ENCODE results near the gene THSD7A.

The THSD7A gene

DNA sequence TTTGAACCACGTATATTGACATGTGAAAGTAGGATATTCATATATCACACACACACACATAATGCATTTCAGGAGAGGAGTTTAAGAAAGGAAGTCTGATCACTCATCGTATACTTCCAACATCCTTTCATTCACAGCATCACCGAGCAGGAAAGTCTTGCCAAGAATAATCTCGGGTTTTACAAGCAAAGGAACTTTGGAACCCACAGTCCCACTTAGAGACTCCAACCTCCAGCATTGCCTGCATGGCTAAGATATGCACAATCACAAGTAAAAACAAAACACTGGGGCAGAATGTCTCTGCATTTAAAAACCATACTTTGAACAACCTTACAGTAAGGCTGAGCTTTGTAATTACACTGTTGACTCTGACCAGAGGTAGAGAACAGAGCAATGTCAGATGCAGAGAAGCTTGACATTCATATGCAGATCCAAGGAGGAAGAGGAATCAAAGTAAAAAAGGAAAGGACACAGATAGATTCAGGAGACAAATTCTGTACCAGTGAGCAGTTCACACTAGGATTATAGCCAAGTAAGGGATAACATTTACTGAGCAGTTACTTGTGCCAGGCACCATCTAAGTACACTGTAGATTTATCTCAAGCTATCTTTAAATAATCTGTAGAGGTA, 14.8 kb downstream of the THSD7A start:
- Histone ChIP-seq H3K27ac (ENCODE audit: low read depth, low read length) (no peak overlapping the region), H3K4me3 (ENCODE audit: low read depth, low read length) (no peak overlapping the region), H3K4me1 (ENCODE audit: control insufficient read depth, insufficient read depth, low read length, unreplicated experiment) (no peaks in the 10 kb centered on the region), H3K36me3 (ENCODE audit: insufficient read depth, low read length) (no peaks in the 10 kb centered on the region), H2AFZ (ENCODE audit: low read length, unreplicated experiment) (no peak overlapping the region), H3K79me2 (ENCODE audit: control insufficient read depth, insufficient read depth, low read length, unreplicated experiment) (no peaks in the 10 kb centered on the region), H3K27me3 (ENCODE audit: insufficient read depth, low read length) (peaks cover 12% of the 10 kb centered on the region; the same call in 1 of the 2 replicates)

DNA sequence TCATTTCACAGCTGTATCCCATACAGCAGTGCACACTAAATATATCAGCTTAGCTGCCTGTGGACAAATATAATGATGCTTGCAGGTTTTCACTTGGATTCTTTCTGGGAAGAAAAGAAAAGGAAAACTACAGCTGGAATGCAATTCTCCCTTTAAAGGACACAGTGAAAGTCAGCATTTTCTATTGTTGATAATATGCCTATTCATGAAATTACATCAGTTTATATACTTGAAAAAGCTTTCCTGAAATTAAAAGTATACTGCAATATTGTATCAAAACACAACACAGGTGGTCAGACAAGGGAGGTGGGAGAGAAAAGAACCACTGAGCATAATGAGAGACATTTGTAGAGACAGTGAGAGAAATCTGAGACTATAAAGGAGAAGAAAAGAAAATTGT, 20.3 kb downstream of the THSD7A start:
- Histone ChIP-seq H3K36me3 (ENCODE audit: insufficient read depth, low read length) (no peaks in the 10 kb centered on the region), H3K4me1 (ENCODE audit: control insufficient read depth, insufficient read depth, low read length, unreplicated experiment) (no peaks in the 10 kb centered on the region), H3K4me3 (ENCODE audit: low read depth, low read length) (no peak overlapping the region), H3K27me3 (ENCODE audit: insufficient read depth, low read length) (0 out of 2 replicates have a peak, but pooled peaks cover 5% of the 10 kb centered on the region), H2AFZ (ENCODE audit: low read length, unreplicated experiment) (no peak overlapping the region), H3K79me2 (ENCODE audit: control insufficient read depth, insufficient read depth, low read length, unreplicated experiment) (no peaks in the 10 kb centered on the region), H3K27ac (ENCODE audit: low read depth, low read length) (no peak overlapping the region)

GRCh38 chr7:11810043-11810625, 21.9 kb downstream of the THSD7A start:
- no peak overlapping the region for H3K4me3 ChIP-seq (ENCODE audit: low read depth, low read length)
- no peaks in the 10 kb centered on the region for H3K4me1 ChIP-seq (ENCODE audit: control insufficient read depth, insufficient read depth, low read length, unreplicated experiment)
- no peak overlapping the region for H3K27ac ChIP-seq (ENCODE audit: low read depth, low read length)
- no peaks in the 10 kb centered on the region for H3K79me2 ChIP-seq (ENCODE audit: control insufficient read depth, insufficient read depth, low read length, unreplicated experiment)
- H3K36me3 ChIP-seq (ENCODE audit: insufficient read depth, low read length): no peaks in the 10 kb centered on the region
- H3K27me3 ChIP-seq (ENCODE audit: insufficient read depth, low read length): no peaks in the 10 kb centered on the region
- H2AFZ ChIP-seq (ENCODE audit: low read length, unreplicated experiment): no peak overlapping the region

- Histone ChIP-seq H3K4me1 (ENCODE audit: control insufficient read depth, insufficient read depth, low read length, unreplicated experiment) (no peaks in the 10 kb centered on the region), H3K4me3 (ENCODE audit: low read depth, low read length) (no peak overlapping the region), H2AFZ (ENCODE audit: low read length, unreplicated experiment) (no peak overlapping the region), H3K27me3 (ENCODE audit: insufficient read depth, low read length) (no peaks in the 10 kb centered on the region), H3K36me3 (ENCODE audit: insufficient read depth, low read length) (no peaks in the 10 kb centered on the region), H3K27ac (ENCODE audit: low read depth, low read length) (no peak overlapping the region), H3K79me2 (ENCODE audit: control insufficient read depth, insufficient read depth, low read length, unreplicated experiment) (no peaks in the 10 kb centered on the region)
Measured at GRCh38 chr7:11807000-11807399, 25.0 kb downstream of the THSD7A start.

DNA sequence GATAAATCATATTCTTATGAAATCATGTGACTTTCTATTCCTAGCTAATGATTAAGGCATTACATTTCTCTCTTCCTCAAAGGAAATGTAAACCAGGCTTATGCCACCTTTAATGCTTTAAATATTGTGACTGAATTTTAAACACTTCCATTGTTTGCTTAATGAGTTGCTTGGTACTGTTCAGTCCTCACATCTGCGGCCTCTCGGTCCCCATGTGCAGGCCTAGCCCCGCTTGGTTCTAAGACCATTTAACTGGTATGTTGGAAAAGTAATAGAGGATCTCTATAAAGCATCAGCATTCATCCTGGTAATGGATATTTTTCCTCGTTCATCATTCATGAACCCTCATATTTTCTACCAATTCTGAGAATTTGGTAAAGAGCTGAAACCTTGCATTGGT, 27.4 kb downstream of the THSD7A start:
- Histone ChIP-seq H3K4me1 (ENCODE audit: control insufficient read depth, insufficient read depth, low read length, unreplicated experiment) (no peaks in the 10 kb centered on the region), H3K27ac (ENCODE audit: low read depth, low read length) (no peak overlapping the region), H2AFZ (ENCODE audit: low read length, unreplicated experiment) (no peak overlapping the region), H3K79me2 (ENCODE audit: control insufficient read depth, insufficient read depth, low read length, unreplicated experiment) (no peaks in the 10 kb centered on the region), H3K27me3 (ENCODE audit: insufficient read depth, low read length) (no peaks in the 10 kb centered on the region), H3K36me3 (ENCODE audit: insufficient read depth, low read length) (no peaks in the 10 kb centered on the region), H3K4me3 (ENCODE audit: low read depth, low read length) (no peak overlapping the region)

DNA sequence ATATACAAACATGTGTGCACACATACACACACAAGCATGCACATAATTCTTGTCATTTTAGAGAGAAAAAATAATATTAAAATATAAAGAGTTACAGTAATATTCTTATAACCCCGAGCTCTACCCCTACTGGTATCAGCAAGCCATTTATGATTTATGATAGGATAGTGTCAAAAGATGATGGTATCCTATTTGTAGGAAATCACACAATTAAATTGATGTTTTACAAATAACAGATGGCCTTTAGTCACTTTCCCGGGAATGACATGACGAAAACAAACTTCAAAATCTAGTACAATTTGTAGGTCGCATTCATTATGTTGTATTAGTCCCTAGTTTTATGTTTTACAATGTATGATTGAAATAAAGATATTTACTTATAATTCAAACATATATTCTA, 36.8 kb downstream of the THSD7A start:
- Histone ChIP-seq H3K27me3 (ENCODE audit: insufficient read depth, low read length) (no peaks in the 10 kb centered on the region), H3K79me2 (ENCODE audit: control insufficient read depth, insufficient read depth, low read length, unreplicated experiment) (no peaks in the 10 kb centered on the region), H2AFZ (ENCODE audit: low read length, unreplicated experiment) (no peak overlapping the region), H3K27ac (ENCODE audit: low read depth, low read length) (no peak overlapping the region), H3K36me3 (ENCODE audit: insufficient read depth, low read length) (no peaks in the 10 kb centered on the region), H3K4me3 (ENCODE audit: low read depth, low read length) (no peak overlapping the region), H3K4me1 (ENCODE audit: control insufficient read depth, insufficient read depth, low read length, unreplicated experiment) (no peaks in the 10 kb centered on the region)

DNA sequence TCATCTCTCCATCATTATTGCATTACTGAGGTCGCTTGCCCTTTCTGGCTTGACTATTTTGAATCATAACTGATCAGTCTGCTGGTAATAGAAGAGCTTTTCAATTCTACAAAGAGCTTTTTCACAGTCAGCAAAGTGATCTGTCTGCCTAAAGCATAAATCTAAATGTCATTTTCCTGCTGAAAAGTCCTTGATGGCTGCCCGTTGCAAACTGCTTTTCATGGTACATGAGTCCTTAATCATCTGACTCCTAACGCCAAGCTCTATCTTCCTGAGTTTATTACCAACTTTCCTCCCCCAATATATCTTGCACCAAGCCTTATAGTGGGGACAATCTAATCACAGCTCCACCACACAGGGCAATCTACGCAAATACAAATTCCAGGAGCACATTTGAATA, 39.8 kb downstream of the THSD7A start:
- no peaks in the 10 kb centered on the region for H3K4me1 ChIP-seq (ENCODE audit: control insufficient read depth, insufficient read depth, low read length, unreplicated experiment)
- 0 out of 2 replicates have a peak, but pooled peaks cover 5% of the 10 kb centered on the region for H3K27me3 ChIP-seq (ENCODE audit: insufficient read depth, low read length)
- no peaks in the 10 kb centered on the region for H3K79me2 ChIP-seq (ENCODE audit: control insufficient read depth, insufficient read depth, low read length, unreplicated experiment)
- H3K4me3 ChIP-seq (ENCODE audit: low read depth, low read length): no peak overlapping the region
- H3K36me3 ChIP-seq (ENCODE audit: insufficient read depth, low read length): no peaks in the 10 kb centered on the region
- no peak overlapping the region for H3K27ac ChIP-seq (ENCODE audit: low read depth, low read length)
- no peak overlapping the region for H2AFZ ChIP-seq (ENCODE audit: low read length, unreplicated experiment)

DNA sequence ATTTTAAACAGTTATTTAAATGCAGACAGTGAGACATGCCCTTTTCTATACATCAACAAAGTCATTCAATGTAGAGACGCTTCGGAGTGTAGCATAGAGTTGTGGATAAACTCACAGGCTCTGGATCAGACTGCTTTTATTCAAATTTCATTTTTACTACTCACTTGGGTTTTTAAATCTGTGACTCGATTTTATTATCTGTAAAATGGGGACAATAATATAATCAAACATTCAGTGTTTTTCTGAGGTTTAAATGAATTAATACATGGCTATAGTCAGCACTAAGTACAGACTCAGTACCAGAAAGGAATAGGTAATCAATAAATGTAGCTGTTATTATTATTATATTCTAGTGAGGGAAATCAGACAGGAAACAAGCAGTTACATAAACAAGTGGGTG, 43.4 kb downstream of the THSD7A start:
- H3K4me3 ChIP-seq (ENCODE audit: low read depth, low read length): no peak overlapping the region
- H3K27ac ChIP-seq (ENCODE audit: low read depth, low read length): no peak overlapping the region
- H2AFZ ChIP-seq (ENCODE audit: low read length, unreplicated experiment): no peak overlapping the region
- no peaks in the 10 kb centered on the region for H3K79me2 ChIP-seq (ENCODE audit: control insufficient read depth, insufficient read depth, low read length, unreplicated experiment)
- no peaks in the 10 kb centered on the region for H3K36me3 ChIP-seq (ENCODE audit: insufficient read depth, low read length)
- H3K4me1 ChIP-seq (ENCODE audit: control insufficient read depth, insufficient read depth, low read length, unreplicated experiment): no peaks in the 10 kb centered on the region
- 0 out of 2 replicates have a peak, but pooled peaks cover 5% of the 10 kb centered on the region for H3K27me3 ChIP-seq (ENCODE audit: insufficient read depth, low read length)

GRCh38 chr7:11787534-11787933, 44.5 kb downstream of the THSD7A start:
- H3K4me3 ChIP-seq (ENCODE audit: low read depth, low read length): no peak overlapping the region
- no peaks in the 10 kb centered on the region for H3K4me1 ChIP-seq (ENCODE audit: control insufficient read depth, insufficient read depth, low read length, unreplicated experiment)
- no peak overlapping the region for H2AFZ ChIP-seq (ENCODE audit: low read length, unreplicated experiment)

GRCh38 chr7:11786186-11786585, 45.8 kb downstream of the THSD7A start:
- Histone ChIP-seq H3K27ac (ENCODE audit: low read depth, low read length) (no peak overlapping the region), H3K36me3 (ENCODE audit: insufficient read depth, low read length) (no peaks in the 10 kb centered on the region), H3K4me3 (ENCODE audit: low read depth, low read length) (no peak overlapping the region), H2AFZ (ENCODE audit: low read length, unreplicated experiment) (no peak overlapping the region), H3K27me3 (ENCODE audit: insufficient read depth, low read length) (0 out of 2 replicates have a peak, but pooled peaks cover 5% of the 10 kb centered on the region), H3K4me1 (ENCODE audit: control insufficient read depth, insufficient read depth, low read length, unreplicated experiment) (no peaks in the 10 kb centered on the region), H3K79me2 (ENCODE audit: control insufficient read depth, insufficient read depth, low read length, unreplicated experiment) (no peaks in the 10 kb centered on the region)

More at GRCh38 chr7:11787534-11787933, 44.5 kb downstream of the THSD7A start:
- H3K79me2 ChIP-seq (ENCODE audit: control insufficient read depth, insufficient read depth, low read length, unreplicated experiment): no peaks in the 10 kb centered on the region
- H3K36me3 ChIP-seq (ENCODE audit: insufficient read depth, low read length): no peaks in the 10 kb centered on the region
- H3K27me3 ChIP-seq (ENCODE audit: insufficient read depth, low read length): 0 out of 2 replicates have a peak, but pooled peaks cover 5% of the 10 kb centered on the region
- H3K27ac ChIP-seq (ENCODE audit: low read depth, low read length): no peak overlapping the region
